Activated T-cell treated with anti-CD3 and anti-CD28 coated beads for 48 hours (primary cell): Measurements from ENCODE around the gene OR51F2.
"Not testable (repeated sequence)": the region's sequence is repeated elsewhere in the genome, so short reads cannot be mapped to it uniquely, and the experiment has no call there.

ENCODE experiments used
- DNase-seq: peaks from one replicate; pipeline ENCODE4 v3.0.0-alpha.2; 2020; ENCODE audit warnings: low read depth

OR51F2 gene, protein sequence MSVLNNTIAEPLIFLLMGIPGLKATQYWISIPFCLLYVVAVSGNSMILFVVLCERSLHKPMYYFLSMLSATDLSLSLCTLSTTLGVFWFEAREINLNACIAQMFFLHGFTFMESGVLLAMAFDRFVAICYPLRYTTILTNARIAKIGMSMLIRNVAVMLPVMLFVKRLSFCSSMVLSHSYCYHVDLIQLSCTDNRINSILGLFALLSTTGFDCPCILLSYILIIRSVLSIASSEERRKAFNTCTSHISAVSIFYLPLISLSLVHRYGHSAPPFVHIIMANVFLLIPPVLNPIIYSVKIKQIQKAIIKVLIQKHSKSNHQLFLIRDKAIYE

GRCh38 chr11:4821021-4821420, at the start of gene OR51F2:
Gene OR51F2, plus strand, starts transcription at chr11:4821321. Its CDS starts 101 bp downstream, at chr11:4821422.
- DNase-seq: no peak

DNA sequence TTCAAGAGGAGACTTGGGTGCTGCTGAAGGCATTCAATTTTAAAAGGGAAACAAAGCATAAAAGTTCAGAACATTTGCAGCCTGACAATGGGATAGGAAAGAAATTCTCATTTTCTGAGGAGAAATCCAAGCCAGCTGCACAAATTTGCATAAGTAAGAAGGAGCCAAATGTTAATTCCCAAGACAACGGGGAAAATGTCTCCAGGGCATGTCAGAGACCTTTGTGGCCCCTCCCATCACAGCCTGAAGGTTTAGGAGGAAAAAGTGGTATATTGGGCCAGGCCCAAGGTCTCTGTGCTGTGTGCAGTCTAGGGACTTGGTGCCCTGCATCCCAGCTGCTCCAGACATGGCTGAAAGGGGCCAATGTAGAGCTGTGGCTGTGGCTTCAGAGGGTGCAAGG, 38.7 kb upstream of the OR51F2 start:
- DNase-seq: no peak

- DNase-seq: no peak
Measured at GRCh38 chr11:4797206-4797605, 23.9 kb upstream of the OR51F2 start.

DNA sequence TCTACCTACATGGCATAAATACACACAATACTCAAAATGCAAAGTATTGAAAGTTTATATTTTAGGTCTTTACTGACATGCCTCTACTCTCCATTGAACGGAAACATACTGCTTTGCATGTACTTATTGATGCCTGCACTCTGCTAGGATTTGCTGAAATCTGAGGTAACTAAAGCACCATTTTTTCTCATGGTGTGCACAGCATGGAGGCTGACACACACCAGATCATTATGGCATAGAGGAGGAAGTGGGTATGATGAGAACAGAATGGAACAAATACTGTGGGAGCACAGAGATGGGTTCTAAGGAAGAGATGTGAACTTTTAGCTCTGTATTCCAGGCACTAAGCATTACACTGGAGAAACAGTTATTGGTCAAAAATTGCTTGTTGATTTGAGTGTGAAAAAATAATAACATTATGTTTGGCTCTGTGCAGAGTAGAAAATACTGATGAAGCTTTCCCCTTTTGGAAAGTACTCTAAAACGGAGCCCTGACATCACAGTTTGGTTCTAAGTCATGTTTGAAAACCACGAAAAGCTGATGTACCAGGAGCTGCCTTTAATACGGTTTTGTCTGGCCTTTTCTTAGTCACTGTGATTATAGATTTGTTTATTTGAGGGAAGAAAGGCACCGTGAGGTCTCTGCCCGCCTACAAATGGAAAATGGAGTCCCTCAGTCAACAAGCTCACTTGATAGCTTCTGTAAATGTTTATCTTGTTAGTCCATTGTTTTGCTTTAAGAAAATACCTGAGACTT, 22.5 kb upstream of the OR51F2 start:
- DNase-seq: no peak

DNA sequence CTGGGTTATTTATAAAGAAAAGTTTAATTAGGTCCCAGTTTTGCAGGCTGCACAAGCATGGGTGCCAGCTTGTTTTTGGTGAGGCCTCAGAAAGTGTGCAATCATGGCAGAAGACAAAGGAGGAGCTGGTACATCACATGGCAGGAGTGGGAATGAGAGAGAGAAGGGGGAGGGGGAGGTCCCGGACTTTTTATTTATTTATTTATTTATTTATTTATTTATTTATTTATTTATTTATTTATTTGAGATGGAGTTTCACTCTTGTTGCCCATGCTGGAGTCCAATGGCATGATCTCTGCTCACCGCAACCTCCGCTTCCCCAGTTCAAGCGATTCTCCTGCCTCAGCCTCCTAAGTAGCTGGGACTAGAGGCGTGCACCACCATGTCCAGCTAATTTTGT, 19.8 kb upstream of the OR51F2 start:
- not testable (repeated sequence) for DNase-seq

DNA sequence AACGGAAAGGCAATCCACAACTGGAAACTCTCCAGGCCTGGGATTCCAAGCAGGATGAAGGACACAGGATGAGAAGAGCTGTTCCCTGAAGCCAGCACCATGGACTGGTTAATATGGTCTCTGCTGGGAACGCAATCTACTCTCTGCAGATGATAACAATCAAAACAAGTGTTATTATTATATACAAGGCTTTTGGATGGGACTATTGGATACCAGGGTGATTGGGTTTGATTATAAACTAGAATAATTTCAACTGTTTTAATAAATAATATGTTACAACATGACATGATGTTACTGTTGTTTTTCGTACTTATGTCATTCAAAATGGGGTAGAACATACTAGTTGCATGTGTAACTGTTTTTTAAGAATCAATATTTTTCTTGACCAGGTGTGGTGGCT, 16.8 kb upstream of the OR51F2 start, which contains the start of gene OR52R1:
Gene OR52R1, minus strand, starts transcription at position 101 of the 400 bp plus-strand sequence. Its CDS starts 0 bp downstream, at position 101.
- no peak for DNase-seq

- DNase-seq: no peak
Measured at GRCh38 chr11:4808476-4808875, 12.6 kb upstream of the OR51F2 start.

- no peak for DNase-seq
Measured at GRCh38 chr11:4809246-4809645, 11.9 kb upstream of the OR51F2 start.

GRCh38 chr11:4825132-4825531, 4.0 kb downstream of the OR51F2 start:
- no peak for DNase-seq

- DNase-seq: no peak
Measured at GRCh38 chr11:4826425-4826824, 5.3 kb downstream of the OR51F2 start.

DNA sequence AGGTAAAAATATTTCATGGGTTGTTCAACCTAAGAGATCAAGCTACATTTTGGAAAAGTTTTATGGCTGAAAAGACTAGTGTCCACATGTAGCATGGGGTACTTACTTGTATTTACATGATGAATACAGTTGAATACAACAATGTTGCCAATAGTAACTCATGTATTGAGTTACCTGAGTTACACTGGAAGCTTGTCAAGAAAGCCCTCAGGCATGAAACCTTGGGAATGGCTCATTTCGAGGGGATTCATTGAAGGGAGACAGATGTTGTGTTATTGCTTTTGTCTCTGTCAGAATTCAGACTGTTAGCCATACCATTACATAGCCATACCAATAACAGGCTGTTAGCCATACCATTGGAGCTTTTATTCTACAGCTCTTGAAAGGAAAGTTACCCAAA, 9.2 kb downstream of the OR51F2 start:
- DNase-seq: no peak

DNA sequence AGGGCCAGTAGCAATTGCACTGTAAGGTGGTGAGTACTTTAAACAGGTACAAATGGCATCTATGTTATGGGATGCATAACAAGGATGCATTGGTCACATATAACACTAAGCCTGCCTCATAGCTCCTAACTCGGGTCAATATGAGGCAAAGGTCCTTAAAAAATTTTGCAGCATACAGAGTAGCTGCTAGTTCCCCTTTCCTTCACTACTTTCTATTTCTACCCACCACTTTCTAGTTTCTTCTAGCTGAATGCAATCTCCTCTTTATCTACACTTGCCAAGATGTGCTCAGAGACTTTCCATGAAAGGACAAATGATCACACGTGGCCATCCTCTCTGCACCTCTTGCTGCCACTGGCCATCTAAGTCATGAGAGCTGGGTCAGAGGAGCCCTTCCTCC, 9.8 kb downstream of the OR51F2 start:
- no peak for DNase-seq

DNA sequence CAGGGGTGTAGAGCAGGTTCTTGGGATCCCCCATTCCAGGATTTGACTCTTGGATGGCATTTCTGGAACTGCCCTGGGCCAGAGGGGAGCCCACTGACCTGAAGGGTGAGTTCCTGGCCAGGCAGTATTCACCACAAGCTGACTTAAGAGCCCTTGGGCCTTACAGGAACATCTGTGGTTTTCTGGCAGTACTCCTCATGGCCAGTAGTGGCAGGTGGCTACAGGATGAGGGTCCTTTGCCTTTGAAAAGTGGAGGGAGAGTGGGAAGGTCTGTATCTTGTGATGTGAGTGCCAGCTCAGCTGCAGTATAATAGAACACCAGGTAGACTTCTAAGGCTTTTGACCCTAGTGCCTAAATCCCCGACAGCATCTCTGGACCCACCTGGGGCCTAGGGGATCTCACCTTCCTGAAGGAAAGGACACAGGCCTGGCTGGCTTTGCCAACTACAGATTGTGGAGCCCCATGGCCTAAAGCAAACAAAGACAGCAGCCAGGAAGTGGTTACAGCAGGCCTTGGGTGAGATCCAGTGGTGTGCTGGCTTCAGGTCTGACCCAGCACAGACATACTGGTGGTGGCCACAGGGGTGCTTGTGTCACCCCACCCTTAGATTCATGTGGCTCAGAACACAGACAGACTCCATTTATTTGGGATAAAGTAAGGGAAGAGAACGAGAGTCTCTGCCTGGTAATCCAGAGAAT, 18.9 kb downstream of the OR51F2 start:
- DNase-seq: no peak

DNA sequence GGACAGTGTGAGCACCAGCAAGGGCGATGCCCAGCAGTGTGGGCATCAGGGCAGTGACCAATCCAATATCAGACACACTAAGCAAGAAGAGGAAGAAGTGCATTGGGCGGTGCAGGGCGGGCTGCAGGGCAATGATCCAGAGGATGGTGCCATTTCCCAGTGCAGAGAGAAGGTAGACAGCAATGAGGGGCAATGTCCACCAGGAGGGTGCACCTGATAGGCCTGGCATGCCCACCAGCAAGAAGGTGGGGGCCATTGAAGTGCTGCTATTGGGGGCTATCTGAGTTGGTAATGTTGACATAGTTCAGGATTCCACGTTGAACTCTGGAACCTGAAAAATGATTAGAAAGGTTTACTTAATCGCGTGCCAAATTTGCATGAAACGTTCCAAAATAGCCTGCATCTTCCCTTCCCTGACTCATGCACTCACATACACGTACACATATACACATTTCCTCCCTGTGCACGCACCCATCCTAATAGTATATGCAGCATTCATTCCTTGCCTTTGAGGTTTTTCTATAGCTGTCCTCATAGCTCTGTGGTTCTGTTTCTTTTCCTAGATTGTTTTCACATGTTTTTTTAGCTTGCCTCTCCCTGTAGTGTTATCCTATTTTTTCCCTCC, 27.9 kb downstream of the OR51F2 start, which contains the start of gene OR51S1:
Gene OR51S1, minus strand, starts transcription at position 301 of the 625 bp plus-strand sequence. Its CDS starts 0 bp downstream, at position 301.
- no peak for DNase-seq

DNA sequence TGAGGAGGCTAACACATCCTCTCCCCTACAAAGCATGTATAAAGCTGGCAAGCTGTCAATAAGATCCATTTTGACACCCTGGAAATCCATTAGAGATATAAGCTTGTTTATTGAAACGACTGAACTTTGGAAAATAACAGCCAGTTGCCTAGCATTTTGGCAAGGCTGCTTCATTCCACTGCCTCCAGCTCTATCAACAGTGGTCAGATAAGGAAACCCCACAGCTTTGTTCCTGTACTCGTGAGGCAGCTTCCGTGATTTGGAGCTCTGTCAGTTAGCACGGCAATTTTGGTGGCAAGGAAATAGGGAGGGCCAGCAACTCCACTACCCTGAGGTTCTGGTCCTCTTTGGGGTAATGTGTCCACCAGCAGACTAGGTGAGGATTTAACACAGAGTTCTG, 29.9 kb downstream of the OR51F2 start:
- no peak for DNase-seq

GRCh38 chr11:4854286-4854685, 33.2 kb downstream of the OR51F2 start:
- not testable (repeated sequence) for DNase-seq

- DNase-seq: no peak
Measured at GRCh38 chr11:4862447-4863236, 41.5 kb downstream of the OR51F2 start.

DNA sequence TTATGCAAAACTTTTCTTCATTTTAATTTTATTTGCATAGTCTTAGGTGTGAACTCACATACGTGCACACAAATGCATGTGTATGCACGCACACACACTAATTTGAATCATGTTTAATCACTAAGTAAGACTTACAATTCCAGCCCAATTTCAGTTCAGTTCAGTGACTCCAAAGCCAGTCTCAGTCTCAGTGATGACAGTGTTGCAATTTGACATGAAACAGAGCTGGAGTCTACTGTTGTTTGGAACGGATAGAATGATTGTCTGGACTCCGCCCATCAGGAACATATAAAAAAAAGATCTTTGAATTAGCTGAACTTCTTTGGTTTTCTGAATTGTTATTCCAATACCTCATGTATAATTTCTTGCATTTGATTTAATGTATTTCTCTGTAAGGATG, 42.8 kb downstream of the OR51F2 start:
- DNase-seq: no peak

GRCh38 chr11:4865855-4866254, 44.7 kb downstream of the OR51F2 start:
- no peak for DNase-seq
